Amygdala (tissue), 56 donors: ENCODE results near the gene PRDM9.
"Not testable (repeated sequence)": the region's sequence is repeated elsewhere in the genome, so short reads cannot be mapped to it uniquely, and the experiment has no call there.

Experiments used
- DNase-seq, 56 donors: peaks; one replicate each; lab custom pipeline; 2025; lab: John Stamatoyannopoulos, UW

PRDM9 gene

DNA sequence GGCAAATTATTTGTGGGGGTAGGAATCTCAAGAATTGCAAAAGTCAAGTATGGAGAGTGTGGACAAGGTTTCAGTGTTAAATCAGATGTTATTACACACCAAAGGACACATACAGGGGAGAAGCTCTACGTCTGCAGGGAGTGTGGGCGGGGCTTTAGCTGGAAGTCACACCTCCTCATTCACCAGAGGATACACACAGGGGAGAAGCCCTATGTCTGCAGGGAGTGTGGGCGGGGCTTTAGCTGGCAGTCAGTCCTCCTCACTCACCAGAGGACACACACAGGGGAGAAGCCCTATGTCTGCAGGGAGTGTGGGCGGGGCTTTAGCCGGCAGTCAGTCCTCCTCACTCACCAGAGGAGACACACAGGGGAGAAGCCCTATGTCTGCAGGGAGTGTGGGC is 19.2 kb downstream of the PRDM9 start:
- not testable (repeated sequence) for DNase-seq

DNA sequence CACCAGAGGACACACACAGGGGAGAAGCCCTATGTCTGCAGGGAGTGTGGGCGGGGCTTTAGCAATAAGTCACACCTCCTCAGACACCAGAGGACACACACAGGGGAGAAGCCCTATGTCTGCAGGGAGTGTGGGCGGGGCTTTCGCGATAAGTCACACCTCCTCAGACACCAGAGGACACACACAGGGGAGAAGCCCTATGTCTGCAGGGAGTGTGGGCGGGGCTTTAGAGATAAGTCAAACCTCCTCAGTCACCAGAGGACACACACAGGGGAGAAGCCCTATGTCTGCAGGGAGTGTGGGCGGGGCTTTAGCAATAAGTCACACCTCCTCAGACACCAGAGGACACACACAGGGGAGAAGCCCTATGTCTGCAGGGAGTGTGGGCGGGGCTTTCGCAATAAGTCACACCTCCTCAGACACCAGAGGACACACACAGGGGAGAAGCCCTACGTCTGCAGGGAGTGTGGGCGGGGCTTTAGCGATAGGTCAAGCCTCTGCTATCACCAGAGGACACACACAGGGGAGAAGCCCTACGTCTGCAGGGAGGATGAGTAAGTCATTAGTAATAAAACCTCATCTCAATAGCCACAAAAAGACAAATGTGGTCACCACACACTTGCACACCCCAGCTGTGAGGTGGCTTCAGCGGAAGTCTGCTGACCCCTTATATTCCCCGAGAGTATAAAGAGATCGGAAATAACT is 20.0 kb downstream of the PRDM9 start:
- DNase-seq = not testable (repeated sequence)

DNA sequence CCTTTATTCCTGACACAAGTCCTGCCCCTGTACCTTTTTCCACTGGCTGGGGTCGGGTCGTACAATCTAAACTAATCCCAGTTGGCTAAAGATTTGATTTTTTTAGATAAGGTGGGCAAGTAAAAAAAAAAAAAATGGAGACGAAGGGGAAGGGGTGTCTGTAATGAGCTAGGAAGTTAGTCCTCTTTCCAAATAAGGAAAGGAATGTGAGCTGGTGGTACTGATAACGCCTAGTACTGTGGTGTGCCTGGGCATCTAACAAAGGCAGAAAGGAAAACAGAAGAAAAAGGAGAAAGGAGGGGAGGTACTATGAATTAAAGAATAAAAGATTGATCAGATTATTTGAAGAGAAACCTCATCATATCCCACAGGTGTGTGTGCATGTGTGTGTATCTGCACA is 21.3 kb downstream of the PRDM9 start:
- DNase-seq = no peak

DNA sequence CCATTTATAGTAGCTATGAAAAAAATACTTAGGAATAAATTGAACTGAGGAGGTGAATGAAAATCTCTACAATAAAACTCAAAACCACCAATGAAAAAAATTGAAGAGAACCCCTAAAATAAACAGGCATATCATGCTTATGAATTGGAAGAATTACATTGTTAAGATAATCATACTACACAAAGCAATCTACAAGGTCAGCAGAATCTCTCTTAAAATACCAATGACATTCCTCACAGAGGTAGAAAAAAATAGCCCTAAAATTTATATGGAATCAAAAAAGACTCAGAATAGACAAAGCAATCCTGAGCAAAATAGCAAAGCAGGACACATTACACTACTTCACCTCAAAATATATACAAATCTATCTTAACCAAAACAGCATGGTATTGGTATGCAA is 23.2 kb downstream of the PRDM9 start:
- no peak for DNase-seq

- no peak for DNase-seq
Observed at GRCh38 chr5:23571059-23571458, 63.6 kb downstream of the PRDM9 start.
